ENCODE data around the gene GCGR. TPM values are rescaled to one million over a fixed set of nuclear protein-coding genes. Genes with fewer than 3 reads are reported as not detected.

GCGR gene
- total and polyA plus RNA-seq, 2 of the 13 experiments (the other 11 are each of a cell fraction or from before 2014, with no cell fraction given), result 0.04 to 0.13 TPM

- no peaks in the 10 kb centered on the region; a peak in 1 of 5 replicates for H3K27me3 ChIP-seq (ENCODE audit: control insufficient read depth in 1 of 2, insufficient read depth in 2 of 2, low read length in 2 of 2)
- POLR2A ChIA-PET, result interaction anchor here (0.6 to 4.3 kb wide), 6 partner anchors 13 to 187 kb away, joined by 3 to 22 read pairs (median 4); partner anchors contain the start of genes MCRIP1 and PPP1R27
- no peak overlapping the region for H3K4me2 ChIP-seq (ENCODE audit: low read depth, low read length)
- no TSS peak for BruUV-seq (replicated peaks)
- peak; percentile 13 for ATAC-seq
- intact Hi-C loops (cut with micrococcal nuclease; ENCODE audit: unreplicated experiment) (no loop called here), in situ Hi-C loops (cut with HindIII; ENCODE audit: extremely low pct_ligation_motif_present, low pct_unique_long_range_greater_than_20kb) (no loop called here)
- no peak overlapping the region for H3K9ac ChIP-seq (ENCODE audit: insufficient read depth, low read depth, low read length)
- CTCF ChIA-PET (ENCODE audit: low intra/inter-chr PET ratio, low total read pairs), result no interaction called here
- peaks cover 57% of the 10 kb centered on the region for H3K4me1 ChIP-seq (ENCODE audit: insufficient read depth, low read length)
- H3K36me3 ChIP-seq (replicated peaks in 1 of 2; ENCODE audit: control insufficient read depth in 1 of 2, insufficient read depth in 2 of 2, low read length in 2 of 2), result peaks cover 47 to 74% of the 10 kb centered on the region in 2 experiments
- H3K4me3 ChIP-seq (replicated peaks in 1 of 3; ENCODE audit: insufficient read depth in 1 of 3, low read depth in 2 of 3, low read length in 3 of 3), result no peak overlapping the region
- H3K9me3 ChIP-seq (ENCODE audit: low read length), result no peaks in the 10 kb centered on the region
- WGBS (ENCODE audit: low lambda C conversion rate), result 94% methylated on average over 26 of the region's 29 CpGs
- H4K20me1 ChIP-seq (ENCODE audit: insufficient read depth, low read length), result peaks cover 32% of the 10 kb centered on the region
- FAIRE-seq, result no peak
- H3K79me2 ChIP-seq (ENCODE audit: insufficient read depth, low read length), result peaks cover 63% of the 10 kb centered on the region
- H3K27ac ChIP-seq (ENCODE audit: extremely low read length, insufficient read depth, low read length), result no peak overlapping the region
- no peak overlapping the region for H2AFZ ChIP-seq (ENCODE audit: low read length)
- no peak for DNase-seq (ENCODE audit: low spot score)
- no peak for TF ChIP-seq TEAD3 (CRISPR knock-in tag; optimal IDR thresholded peaks at IDR 0.05; ENCODE audit: borderline replicate concordance)
- TF ChIP-seq CBX1 (IDR thresholded peaks at IDR 0.05; ENCODE audit: low read depth), result no peak
- peak; percentile 41; the same call in 1 of the 2 replicates for TF ChIP-seq ZBTB34 (CRISPR knock-in tag; IDR thresholded peaks at IDR 0.05)
- TF ChIP-seq SRF (IDR thresholded peaks at IDR 0.05; ENCODE audit: low read depth, low read length), result no peak
- TF ChIP-seq ZFP36L2 (CRISPR knock-in tag; IDR thresholded peaks at IDR 0.05), result no peak
- TF ChIP-seq ZBTB37 (CRISPR knock-in tag; IDR thresholded peaks at IDR 0.05), result no peak
- no peak for TF ChIP-seq ARID3A (IDR thresholded peaks at IDR 0.05; ENCODE audit: low read depth, low read length)
- TF ChIP-seq, protein P1, sequence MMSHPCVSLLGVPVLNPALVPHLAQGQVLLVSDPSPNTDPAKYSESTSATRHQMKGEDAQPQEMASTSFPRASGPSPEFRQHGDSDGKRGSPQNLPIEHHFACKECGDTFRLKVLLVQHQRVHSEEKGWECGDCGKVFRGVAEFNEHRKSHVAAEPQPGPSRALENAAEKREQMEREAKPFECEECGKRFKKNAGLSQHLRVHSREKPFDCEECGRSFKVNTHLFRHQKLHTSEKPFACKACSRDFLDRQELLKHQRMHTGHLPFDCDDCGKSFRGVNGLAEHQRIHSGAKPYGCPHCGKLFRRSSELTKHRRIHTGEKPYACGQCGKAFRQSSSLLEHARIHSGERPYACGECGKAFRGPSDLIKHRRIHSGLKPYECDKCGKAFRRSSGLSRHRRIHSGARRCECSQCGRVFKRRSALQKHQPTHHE (CRISPR knock-in tag; IDR thresholded peaks at IDR 0.05; ENCODE audit: borderline replicate concordance), result no peak
- no peak for TF ChIP-seq TRIM24 (CRISPR knock-in tag; IDR thresholded peaks at IDR 0.05)
- no peak for TF ChIP-seq ZNF235 (CRISPR knock-in tag; IDR thresholded peaks at IDR 0.05; ENCODE audit: borderline replicate concordance)
- 0 out of 2 replicates have a peak, but pooled peaks have one; percentile 17 for TF ChIP-seq HNRNPL (IDR thresholded peaks at IDR 0.05; ENCODE audit: low read depth, low read length)
- TF ChIP-seq HDAC1 (CRISPR knock-in tag; IDR thresholded peaks at IDR 0.05), result no peak
- TF ChIP-seq PRMT3 (CRISPR knock-in tag; IDR thresholded peaks at IDR 0.05; ENCODE audit: borderline replicate concordance, low read depth), result no peak
- no peak for TF ChIP-seq FLYWCH1 (CRISPR knock-in tag; IDR thresholded peaks at IDR 0.05)
- peak; percentile 72; the same call in 1 of the 2 replicates for TF ChIP-seq ZBTB38 (CRISPR knock-in tag; IDR thresholded peaks at IDR 0.05)
- TF ChIP-seq NR2C2 (CRISPR knock-in tag; IDR thresholded peaks at IDR 0.05; ENCODE audit: borderline replicate concordance), result no peak
- no peak for TF ChIP-seq ZNF317 (CRISPR knock-in tag; IDR thresholded peaks at IDR 0.05)
- no peak; the same call in 1 of the 2 replicates for TF ChIP-seq POLR2G (IDR thresholded peaks at IDR 0.05; ENCODE audit: low read depth, low read length)
- no peak for TF ChIP-seq ZNF7 (CRISPR knock-in tag; IDR thresholded peaks at IDR 0.05)
These were observed 51.2 kb downstream of the GCGR start for GRCh38 chr17:81854974-81855774.

All from HepG2 (cell line).